Measurements from ENCODE around the gene TMEM164. TPM values are rescaled to one million over a fixed set of nuclear protein-coding genes. Genes with fewer than 3 reads are reported as not detected.
"Not testable (repeated sequence)": the region's sequence is repeated elsewhere in the genome, so short reads cannot be mapped to it uniquely, and the experiment has no call there.

Gene TMEM164
- total RNA-seq, 1 donor from 2014 or later = 14.2 TPM

DNA sequence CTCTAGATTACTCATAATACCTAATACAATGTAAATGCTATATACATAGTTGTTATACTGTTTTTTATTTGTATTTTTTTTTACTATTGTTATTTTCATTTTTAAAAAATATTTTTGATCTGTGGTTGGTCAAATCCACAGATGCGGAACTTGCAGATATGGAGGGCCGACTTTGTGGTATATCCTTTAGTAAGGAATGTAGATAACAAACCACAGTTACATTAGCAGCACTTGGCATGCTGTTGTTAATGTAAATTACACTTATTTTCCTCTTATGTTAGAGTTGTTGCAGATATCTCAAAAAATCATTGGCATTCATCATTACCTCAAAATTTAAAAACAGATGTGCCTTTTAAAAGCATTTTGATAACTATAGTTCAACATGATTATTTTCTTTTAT is 151.0 kb downstream of the TMEM164 start:
- TF ChIP-seq, protein P1, sequence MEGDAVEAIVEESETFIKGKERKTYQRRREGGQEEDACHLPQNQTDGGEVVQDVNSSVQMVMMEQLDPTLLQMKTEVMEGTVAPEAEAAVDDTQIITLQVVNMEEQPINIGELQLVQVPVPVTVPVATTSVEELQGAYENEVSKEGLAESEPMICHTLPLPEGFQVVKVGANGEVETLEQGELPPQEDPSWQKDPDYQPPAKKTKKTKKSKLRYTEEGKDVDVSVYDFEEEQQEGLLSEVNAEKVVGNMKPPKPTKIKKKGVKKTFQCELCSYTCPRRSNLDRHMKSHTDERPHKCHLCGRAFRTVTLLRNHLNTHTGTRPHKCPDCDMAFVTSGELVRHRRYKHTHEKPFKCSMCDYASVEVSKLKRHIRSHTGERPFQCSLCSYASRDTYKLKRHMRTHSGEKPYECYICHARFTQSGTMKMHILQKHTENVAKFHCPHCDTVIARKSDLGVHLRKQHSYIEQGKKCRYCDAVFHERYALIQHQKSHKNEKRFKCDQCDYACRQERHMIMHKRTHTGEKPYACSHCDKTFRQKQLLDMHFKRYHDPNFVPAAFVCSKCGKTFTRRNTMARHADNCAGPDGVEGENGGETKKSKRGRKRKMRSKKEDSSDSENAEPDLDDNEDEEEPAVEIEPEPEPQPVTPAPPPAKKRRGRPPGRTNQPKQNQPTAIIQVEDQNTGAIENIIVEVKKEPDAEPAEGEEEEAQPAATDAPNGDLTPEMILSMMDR (IDR thresholded peaks at IDR 0.05; ENCODE audit: insufficient read depth, low read length, poor library complexity, severe bottlenecking) = no peak
- Histone ChIP-seq H3K36me3 (ENCODE audit: control insufficient read depth, insufficient read depth, low read length) (no peaks in the 10 kb centered on the region), H3K27me3 (ENCODE audit: control insufficient read depth, insufficient read depth, low read length) (no peaks in the 10 kb centered on the region), H3K4me3 (ENCODE audit: low read depth, low read length) (no peak overlapping the region)
- DNase-seq (ENCODE audit: low read depth) = no peak

DNA sequence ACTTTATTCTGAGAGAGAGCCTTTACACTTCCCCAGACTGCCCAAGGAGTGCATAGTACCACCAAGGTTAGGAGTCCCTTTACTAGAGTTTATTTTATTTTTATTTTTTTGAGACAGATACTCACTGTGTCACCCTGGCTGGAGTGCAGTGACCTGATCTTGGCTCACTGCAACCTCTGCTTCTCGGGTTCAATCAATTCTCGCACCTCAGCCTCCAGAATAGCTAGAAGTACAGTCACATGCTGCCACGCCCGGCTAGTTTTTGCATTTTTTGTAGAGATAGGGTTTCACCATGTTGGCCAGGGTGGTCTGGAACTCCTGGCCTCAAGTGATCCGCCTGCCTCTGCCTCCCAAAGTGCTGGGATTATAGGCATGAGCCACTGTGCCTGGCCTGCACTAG is 151.4 kb downstream of the TMEM164 start:
- DNase-seq (ENCODE audit: low read depth); H3K36me3 ChIP-seq (ENCODE audit: control insufficient read depth, insufficient read depth, low read length); H3K27me3 ChIP-seq (ENCODE audit: control insufficient read depth, insufficient read depth, low read length); H3K4me3 ChIP-seq (ENCODE audit: low read depth, low read length): not testable (repeated sequence)

DNA sequence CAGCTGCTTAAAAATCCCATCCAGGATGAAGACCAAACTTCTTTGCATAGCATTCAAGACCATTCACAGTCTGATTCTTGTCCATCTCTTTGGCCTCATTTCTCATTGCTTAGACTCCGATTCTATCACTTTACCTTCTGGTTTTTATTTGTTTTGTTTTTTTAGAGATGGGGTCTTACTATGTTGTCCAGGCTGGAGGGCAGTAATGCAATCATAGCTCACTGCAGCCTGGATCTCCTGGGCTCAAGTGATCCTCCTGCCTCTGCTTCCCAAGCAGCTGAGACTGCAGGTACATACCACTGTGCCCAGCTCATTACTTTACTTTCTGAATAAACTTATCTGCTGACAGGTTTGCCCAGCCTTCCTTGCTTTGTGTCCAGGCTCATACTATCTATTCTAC is 152.8 kb downstream of the TMEM164 start:
- H3K36me3 ChIP-seq (ENCODE audit: control insufficient read depth, insufficient read depth, low read length) = no peaks in the 10 kb centered on the region
- DNase-seq (ENCODE audit: low read depth) = no peak
- TF ChIP-seq, protein P1 (IDR thresholded peaks at IDR 0.05; ENCODE audit: insufficient read depth, low read length, poor library complexity, severe bottlenecking) = no peak
- H3K27me3 ChIP-seq (ENCODE audit: control insufficient read depth, insufficient read depth, low read length) = no peaks in the 10 kb centered on the region
- no peak overlapping the region for H3K4me3 ChIP-seq (ENCODE audit: low read depth, low read length)

DNA sequence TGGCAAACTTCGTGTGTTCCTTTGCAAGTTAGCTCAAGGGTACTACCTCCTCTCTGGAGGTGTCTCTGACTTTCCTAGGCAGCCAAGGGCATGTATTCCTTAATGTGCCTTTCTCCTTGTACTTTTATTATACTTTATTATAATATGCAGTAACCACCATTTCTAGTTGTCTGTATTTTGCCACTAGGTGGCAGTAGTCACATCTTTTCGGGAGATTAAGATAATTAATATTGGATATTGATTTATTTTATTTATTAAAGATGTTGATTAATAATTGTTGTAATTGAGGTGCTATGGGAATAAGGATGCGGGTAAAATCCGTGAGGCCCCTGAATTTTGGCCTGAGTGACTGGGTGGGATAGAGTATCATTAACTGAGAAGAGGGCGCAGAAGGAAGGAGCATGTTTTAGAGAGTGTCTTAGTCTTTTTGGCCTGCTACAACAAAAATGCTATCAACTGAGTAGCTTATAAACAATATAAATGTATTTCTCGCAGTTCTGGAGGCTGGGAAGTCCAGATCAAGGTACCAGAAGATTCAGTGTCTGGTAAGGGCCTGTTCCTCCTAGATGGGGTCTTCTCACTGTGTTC is 153.3 kb downstream of the TMEM164 start:
- Histone ChIP-seq H3K27me3 (ENCODE audit: control insufficient read depth, insufficient read depth, low read length) (no peaks in the 10 kb centered on the region), H3K36me3 (ENCODE audit: control insufficient read depth, insufficient read depth, low read length) (no peaks in the 10 kb centered on the region), H3K4me3 (ENCODE audit: low read depth, low read length) (no peak overlapping the region)
- TF ChIP-seq, protein P1 (IDR thresholded peaks at IDR 0.05; ENCODE audit: insufficient read depth, low read length, poor library complexity, severe bottlenecking) = no peak
- no peak for DNase-seq (ENCODE audit: low read depth)

DNA sequence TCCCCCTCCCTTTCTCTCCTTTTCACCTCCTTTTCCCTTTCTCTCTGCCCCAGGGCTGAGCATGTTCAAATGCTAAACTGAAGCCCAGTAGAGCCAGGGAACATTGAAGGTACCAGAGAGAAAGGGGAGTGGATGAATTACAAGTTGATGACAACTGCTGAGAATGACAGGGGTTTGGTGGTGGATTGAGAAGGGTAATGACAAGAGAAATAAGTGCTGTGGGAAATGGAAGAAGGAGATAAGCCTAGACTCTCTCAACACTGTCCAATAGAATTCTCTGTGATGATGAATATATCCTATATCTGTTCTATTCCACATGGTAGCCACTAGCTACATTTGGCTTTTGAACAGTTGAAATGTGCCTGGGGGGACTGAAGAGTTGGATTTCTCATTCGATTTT is 154.5 kb downstream of the TMEM164 start:
- DNase-seq (ENCODE audit: low read depth) = no peak
- Histone ChIP-seq H3K4me3 (ENCODE audit: low read depth, low read length) (no peak overlapping the region), H3K27me3 (ENCODE audit: control insufficient read depth, insufficient read depth, low read length) (no peaks in the 10 kb centered on the region), H3K36me3 (ENCODE audit: control insufficient read depth, insufficient read depth, low read length) (no peaks in the 10 kb centered on the region)
- TF ChIP-seq, protein P1 (IDR thresholded peaks at IDR 0.05; ENCODE audit: insufficient read depth, low read length, poor library complexity, severe bottlenecking) = no peak

- H3K4me3 ChIP-seq (ENCODE audit: low read depth, low read length) = no peak overlapping the region
- DNase-seq (ENCODE audit: low read depth) = no peak
- no peaks in the 10 kb centered on the region for H3K36me3 ChIP-seq (ENCODE audit: control insufficient read depth, insufficient read depth, low read length)
- TF ChIP-seq, protein P1 (IDR thresholded peaks at IDR 0.05; ENCODE audit: insufficient read depth, low read length, poor library complexity, severe bottlenecking) = no peak
- no peaks in the 10 kb centered on the region for H3K27me3 ChIP-seq (ENCODE audit: control insufficient read depth, insufficient read depth, low read length)
Observed at GRCh38 chrX:110159235-110159634, 156.3 kb downstream of the TMEM164 start.
